Coronary artery (tissue), 2 donors: ENCODE measurements around the gene DPEP2.
A peak's percentile ranks its signal among the peaks of the same experiment; 100 is the strongest.
"Not testable (repeated sequence)": the region's sequence is repeated elsewhere in the genome, so short reads cannot be mapped to it uniquely, and the experiment has no call there.

Experiments used
- DNase-seq: peaks from one replicate; pipeline ENCODE4 v3.0.0-alpha.2; 2017; ENCODE audit warnings: low spot score
- H3K27ac ChIP-seq, 2 donors: fragments of 200-600 bp; sonication (generic); one replicate each; pipeline ENCODE4 v1.5.1; 2016 to 2019
- H3K4me3 ChIP-seq: fragments of 200-600 bp; sonication (generic); 2 replicates; pipeline ENCODE4 v1.5.1; 2016; ENCODE audit warnings: mild to moderate bottlenecking, moderate library complexity
- CTCF ChIP-seq: fragments of 200-600 bp; sonication (generic); IDR thresholded peaks from one replicate; pipeline ENCODE4 v1.5.1; 2019; ENCODE audit warnings: antibody characterized with exemption

Gene DPEP2, protein sequence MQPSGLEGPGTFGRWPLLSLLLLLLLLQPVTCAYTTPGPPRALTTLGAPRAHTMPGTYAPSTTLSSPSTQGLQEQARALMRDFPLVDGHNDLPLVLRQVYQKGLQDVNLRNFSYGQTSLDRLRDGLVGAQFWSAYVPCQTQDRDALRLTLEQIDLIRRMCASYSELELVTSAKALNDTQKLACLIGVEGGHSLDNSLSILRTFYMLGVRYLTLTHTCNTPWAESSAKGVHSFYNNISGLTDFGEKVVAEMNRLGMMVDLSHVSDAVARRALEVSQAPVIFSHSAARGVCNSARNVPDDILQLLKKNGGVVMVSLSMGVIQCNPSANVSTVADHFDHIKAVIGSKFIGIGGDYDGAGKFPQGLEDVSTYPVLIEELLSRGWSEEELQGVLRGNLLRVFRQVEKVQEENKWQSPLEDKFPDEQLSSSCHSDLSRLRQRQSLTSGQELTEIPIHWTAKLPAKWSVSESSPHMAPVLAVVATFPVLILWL

GRCh38 chr16:67998779-67999688 lies at the start of gene DPEP2:
DPEP2 (minus strand) TSS chr16:67999484; CDS start chr16:67993212, 6,272 bp downstream.
- not testable (repeated sequence) for DNase-seq
- peak within 1 kb of the TSS in 1 of 2 donors; percentile 59 for H3K27ac ChIP-seq
- H3K4me3 ChIP-seq, result peak within 1 kb of the TSS; percentile 28

- Histone ChIP-seq H3K4me3 (no peak overlapping the region), H3K27ac (no peak overlapping the region)
- TF ChIP-seq CTCF, result no peak
- no peak for DNase-seq
These were observed 48.7 kb upstream of the DPEP2 start for GRCh38 chr16:68047987-68048386.

- no peak overlapping the region for H3K4me3 ChIP-seq
- DNase-seq, result no peak
- TF ChIP-seq CTCF, result no peak
- no peak overlapping the region for H3K27ac ChIP-seq
These were observed 46.8 kb upstream of the DPEP2 start for GRCh38 chr16:68046106-68046505.

DNA sequence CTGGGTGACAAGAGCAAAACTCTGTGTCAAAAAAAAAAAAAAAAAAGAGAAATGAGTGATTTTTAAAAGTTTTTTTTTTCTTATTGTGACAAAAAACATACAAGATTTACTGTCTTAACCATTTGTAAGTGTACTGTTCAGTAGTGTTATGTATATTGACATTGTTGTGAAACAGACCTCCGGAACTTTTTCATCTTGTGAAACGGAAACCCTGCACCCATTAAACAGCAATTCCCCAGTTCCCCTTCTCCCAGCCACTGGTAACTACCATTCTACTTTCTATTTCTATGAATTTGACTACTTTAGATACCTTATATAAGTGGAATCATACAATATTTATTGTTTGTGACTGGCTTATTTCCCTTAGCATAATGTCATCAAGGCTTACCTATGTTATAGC lies 42.5 kb upstream of the DPEP2 start:
- Histone ChIP-seq H3K27ac (no peak overlapping the region), H3K4me3 (no peak overlapping the region)
- no peak for DNase-seq
- TF ChIP-seq CTCF, result no peak

DNA sequence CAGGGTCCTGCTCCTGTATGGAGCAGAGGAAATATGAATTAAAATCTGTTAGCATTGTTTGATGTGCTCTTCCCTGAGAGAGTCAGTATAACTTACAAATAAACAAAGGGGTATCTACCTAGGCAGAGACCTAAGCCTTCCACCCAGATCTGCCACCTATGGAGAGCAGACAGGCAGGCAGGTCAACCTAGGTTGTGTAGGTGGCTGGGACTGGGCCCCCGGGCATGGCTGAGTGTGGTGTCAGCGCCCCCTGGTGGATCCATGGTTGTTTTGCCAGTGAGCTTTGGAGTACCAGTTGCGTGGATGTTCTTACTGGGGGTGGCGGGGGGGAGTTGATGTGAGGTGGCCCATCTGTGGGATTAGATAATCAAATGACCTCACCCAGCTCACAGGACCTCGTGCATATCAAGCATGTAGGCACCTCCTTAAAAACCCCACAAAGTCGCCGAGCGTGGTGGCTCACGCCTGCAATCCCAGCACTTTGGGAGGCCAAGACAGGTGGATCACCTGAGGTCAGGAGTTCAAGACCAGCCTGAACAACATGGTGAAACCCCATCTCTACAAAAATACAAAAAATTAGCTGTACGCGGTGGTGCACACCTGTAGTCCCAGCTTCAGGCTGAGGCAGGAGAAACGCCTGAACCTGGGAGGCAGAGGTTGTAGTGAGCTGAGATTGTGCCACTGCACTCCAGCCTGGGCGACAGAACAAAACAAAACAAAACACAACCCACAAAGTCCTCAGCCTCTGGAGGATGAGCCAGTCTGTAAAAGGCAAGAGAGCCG lies 41.4 kb upstream of the DPEP2 start:
- peak; percentile 79 for DNase-seq
- Histone ChIP-seq H3K27ac (no peak overlapping the region), H3K4me3 (no peak overlapping the region)
- TF ChIP-seq CTCF, result peak; percentile 80

DNA sequence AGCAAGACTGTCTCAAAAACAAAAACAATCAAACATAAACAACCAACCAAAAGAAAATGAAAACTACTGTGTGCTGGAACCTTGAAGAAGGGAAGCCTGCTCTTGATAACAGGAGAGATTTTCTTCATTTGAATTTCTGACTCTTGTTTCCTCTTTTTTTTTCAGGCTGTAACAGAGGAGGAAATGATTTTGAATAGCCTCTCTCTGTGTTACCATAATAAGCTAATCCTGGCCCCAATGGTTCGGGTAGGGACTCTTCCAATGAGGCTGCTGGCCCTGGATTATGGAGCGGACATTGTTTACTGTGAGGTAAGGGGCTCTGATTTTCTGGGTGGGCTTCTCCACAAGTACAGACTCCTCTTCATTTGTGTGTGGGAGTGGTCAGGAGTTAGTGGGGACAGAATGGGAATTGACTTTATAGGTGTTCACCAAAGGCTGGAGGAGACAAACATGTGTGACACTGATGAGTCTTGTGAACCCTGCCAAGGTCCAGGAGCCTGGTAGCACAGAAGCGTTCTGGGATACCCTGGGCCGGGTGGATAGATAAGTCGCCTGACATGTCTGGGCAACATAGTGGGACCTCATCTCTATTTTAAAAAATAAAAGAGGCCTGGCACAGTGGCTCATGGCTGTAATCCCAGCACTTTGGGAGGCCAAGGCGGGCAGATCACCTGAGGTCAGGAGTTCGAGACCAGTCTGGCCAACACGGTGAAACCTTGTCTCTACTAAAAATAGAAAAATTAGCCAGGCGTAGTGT lies 38.7 kb upstream of the DPEP2 start:
- Histone ChIP-seq H3K27ac (no peak overlapping the region), H3K4me3 (no peak overlapping the region)
- DNase-seq, result no peak
- TF ChIP-seq CTCF, result no peak
